22Rv1 (cell line): ENCODE results near the gene UBE2G1.

Experiments used
- H3K27ac ChIP-seq: fragments of 450-650 bp; 2 replicates; pipeline ENCODE4 v1.5.1; 2017
- ZFX ChIP-seq: fragments of 450-650 bp; IDR thresholded peaks from 2 replicates; pipeline ENCODE4 v1.6.1; 2017; ENCODE audit warnings: antibody characterized with exemption, borderline replicate concordance
- TF ChIP-seq, protein P1 (sequence below): fragments of 450-650 bp; IDR thresholded peaks from 2 replicates; pipeline ENCODE4 v1.5.1; 2017; ENCODE audit warnings: mild to moderate bottlenecking

UBE2G1 gene

DNA sequence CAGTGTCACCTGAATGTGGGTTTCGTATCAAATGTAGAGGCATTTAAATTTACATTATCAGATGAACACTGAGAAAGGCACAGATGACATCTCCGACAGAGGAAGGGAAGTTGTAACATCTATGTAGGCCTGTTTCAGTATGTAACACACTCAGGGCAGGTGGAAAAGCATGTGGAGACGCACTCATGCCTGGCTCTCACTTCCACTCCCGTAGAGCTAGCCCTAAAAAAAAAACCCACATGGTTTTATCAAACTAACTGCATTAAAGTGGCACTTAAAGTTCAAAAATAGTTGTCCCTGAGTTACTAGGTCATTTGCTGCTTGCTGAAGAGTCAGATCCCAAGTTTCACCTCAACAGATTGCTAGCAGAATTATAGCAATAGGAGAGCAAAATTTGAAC, 96.6 kb downstream of the UBE2G1 start:
- TF ChIP-seq ZFX: no peak
- TF ChIP-seq, protein P1, sequence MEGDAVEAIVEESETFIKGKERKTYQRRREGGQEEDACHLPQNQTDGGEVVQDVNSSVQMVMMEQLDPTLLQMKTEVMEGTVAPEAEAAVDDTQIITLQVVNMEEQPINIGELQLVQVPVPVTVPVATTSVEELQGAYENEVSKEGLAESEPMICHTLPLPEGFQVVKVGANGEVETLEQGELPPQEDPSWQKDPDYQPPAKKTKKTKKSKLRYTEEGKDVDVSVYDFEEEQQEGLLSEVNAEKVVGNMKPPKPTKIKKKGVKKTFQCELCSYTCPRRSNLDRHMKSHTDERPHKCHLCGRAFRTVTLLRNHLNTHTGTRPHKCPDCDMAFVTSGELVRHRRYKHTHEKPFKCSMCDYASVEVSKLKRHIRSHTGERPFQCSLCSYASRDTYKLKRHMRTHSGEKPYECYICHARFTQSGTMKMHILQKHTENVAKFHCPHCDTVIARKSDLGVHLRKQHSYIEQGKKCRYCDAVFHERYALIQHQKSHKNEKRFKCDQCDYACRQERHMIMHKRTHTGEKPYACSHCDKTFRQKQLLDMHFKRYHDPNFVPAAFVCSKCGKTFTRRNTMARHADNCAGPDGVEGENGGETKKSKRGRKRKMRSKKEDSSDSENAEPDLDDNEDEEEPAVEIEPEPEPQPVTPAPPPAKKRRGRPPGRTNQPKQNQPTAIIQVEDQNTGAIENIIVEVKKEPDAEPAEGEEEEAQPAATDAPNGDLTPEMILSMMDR: no peak
- no peak overlapping the region for H3K27ac ChIP-seq

DNA sequence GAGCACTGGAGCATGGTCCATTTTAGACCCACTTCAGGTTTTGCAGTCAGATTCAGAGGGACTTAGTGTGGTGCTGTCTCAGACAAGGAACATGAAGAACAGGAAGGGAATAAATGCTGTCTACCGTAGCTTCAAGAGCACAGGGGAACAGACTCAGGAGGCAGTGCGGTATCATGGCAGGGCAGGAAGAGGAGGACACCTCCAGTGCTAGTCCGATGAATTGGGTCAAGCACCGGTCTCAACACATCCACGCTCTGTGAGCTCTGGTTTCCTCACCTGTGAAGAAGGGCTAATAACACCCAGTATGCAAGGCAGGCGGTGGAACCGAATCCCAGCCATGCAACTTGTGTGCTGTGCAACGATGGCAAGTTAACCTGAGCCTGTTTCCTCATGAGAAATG, 99.1 kb downstream of the UBE2G1 start:
- H3K27ac ChIP-seq: no peak overlapping the region
- TF ChIP-seq, protein P1: no peak
- no peak for TF ChIP-seq ZFX

DNA sequence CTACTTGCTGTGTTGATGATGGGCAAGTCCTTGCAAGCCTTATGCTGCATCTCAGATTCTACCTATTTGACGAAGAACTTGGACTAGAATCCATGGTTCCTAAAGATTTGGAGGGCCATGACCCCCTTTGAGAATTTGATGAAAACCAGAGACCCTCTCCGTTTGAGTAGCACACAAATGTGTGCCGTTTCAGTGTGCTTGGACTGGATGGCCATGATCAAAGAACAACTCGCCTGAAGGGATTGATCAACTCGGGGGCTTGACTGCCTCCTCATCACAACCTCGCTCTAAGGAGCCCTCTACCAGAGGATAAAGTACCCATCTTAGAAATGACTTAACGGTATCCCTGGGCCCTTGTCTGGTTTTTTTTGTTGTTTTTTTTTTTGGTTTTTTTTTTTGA, 99.9 kb downstream of the UBE2G1 start:
- TF ChIP-seq, protein P1: no peak
- TF ChIP-seq ZFX: no peak

DNA sequence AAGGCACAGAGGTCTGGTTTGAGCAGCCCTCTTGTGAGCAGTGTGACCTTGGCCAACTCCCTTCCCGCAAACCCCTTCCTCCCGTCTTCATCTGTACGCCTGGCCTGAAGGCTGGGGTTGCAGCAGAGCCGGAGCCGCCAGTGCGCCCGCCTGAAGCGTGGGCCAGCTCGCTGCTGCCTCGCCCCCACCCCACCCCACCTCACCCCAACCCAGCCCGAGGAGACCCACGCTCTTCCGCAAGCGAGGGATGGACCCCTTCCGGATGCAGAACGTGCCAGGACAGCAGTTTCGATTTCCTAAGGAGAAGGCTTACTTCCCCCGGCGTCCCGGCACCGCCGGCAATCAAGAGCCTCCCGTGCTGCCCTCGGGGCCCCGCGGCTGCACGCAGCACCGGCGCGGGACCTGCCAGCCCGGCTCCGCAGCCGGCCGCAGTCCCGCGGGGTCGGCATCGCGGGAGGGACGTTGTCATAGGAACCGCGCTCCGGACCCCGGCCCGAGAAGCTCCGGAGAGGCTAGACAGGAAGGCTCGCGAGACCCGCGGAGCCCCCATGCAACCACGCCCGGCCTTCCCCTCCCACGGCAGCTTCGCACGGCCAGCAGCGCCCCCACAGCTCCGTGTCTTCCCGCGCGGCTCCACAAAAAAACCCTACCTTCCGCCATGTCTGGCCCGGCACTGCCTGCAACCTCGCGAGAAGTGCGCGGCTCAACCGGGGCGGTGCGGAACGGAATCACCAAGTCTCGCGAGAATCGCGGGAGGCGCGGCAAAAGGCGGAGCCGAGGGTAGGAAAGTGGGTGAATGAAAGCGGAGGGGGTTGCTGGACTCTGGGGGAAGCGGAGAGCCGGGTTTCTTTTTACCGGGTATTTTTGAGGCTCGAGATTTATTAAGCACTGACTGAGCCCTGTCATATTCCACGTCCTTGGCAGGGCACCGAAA, 102.9 kb downstream of the UBE2G1 start, which contains the start of gene ANKFY1:
Gene ANKFY1 (minus strand): TSS at position 698 of the 934 bp plus-strand sequence. CDS start 38 bp downstream, at position 660.
- H3K27ac ChIP-seq: peak within 1 kb of the TSS; percentile 64
- TF ChIP-seq ZFX: no peak
- TF ChIP-seq, protein P1: peak; percentile 8; the same call in 1 of the 2 replicates

More for the DNA sequence above, 99.9 kb downstream of the UBE2G1 start:
- no peak overlapping the region for H3K27ac ChIP-seq

DNA sequence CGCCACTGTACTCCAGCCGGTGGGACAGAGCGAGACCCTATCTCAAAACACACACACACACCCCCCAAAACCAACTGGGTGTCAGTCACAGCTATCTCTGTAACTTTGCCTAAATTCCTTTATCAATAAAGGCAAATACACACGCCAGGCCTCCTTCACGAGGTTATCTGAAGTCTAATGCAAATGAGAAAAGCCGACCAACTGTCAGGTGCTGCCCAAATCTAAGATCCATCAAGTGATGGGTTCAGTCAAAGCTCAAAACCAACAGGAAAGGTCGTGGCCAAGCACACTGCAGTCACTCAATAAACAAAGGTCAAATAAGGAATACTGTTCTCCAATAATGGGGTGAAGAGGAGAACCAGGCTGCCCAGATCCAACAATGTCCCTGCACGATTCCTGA, 103.8 kb downstream of the UBE2G1 start:
- H3K27ac ChIP-seq: peak overlapping the region; percentile 64; the same call in 1 of the 2 replicates
- no peak for TF ChIP-seq ZFX
- TF ChIP-seq, protein P1: no peak

DNA sequence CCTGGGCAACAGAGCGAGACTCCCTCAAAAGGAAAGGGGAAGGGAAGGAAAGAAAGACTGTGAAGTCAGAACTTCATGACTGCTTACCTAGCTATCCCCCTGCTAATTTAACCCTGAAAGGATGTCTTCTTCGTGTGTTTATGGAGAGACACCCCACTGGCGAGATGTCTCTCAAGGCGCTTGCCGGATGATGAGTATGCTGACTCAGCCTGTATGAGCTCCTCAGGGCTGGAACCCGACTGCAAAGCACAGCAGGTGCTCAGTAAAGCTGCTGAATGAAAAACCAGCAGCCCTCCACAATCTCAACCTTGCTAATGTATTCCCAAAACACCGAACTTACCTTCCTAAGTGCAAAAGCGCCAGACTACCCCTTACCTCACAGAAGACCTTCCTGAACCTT, 105.0 kb downstream of the UBE2G1 start:
- no peak overlapping the region for H3K27ac ChIP-seq
- TF ChIP-seq, protein P1: no peak
- no peak for TF ChIP-seq ZFX

DNA sequence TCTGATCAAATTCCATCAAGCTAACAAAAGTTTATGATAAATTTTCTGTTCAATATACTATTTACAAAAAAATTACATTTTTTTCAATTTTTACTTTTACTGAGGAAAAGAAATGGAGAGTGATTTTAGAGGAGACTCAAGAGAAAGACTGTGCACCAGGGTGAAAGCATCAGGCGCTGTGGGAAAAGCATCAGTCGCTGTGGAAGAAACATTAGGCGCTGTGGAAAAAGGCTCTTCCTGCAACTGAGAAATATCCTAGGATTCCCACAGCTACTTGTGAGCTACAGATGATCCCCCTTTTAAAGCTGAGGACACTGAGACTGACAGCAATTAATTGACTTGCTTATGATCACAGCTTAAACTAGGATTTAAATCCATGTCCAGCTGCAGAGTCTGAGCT, 107.6 kb downstream of the UBE2G1 start:
- H3K27ac ChIP-seq: no peak overlapping the region
- TF ChIP-seq, protein P1: no peak
- TF ChIP-seq ZFX: no peak
